Stimulated activated effector memory CD8-positive, alpha-beta T cell treated with anti-CD3 and anti-CD28 coated beads, Interleukin-12 subunit alpha, Interleukin-12 subunit beta, amount 100 ng/mL, for 72 hours (primary cell): Measurements from ENCODE around the gene OR6C75.
"Not testable (repeated sequence)": the region's sequence is repeated elsewhere in the genome, so short reads cannot be mapped to it uniquely, and the experiment has no call there.

Source experiments
- ATAC-seq: fragments of 150-1000 bp; cut with Tn5 transposase; 2 replicates; pipeline ENCODE4 v1.10.0; 2021
- DNase-seq, 2 donors: peaks; one replicate each; pipeline ENCODE4 v3.0.0; 2021 to 2022; ENCODE audit warnings: low spot score in 2 of 2
- H3K27ac Mint-ChIP-seq: one replicate; pipeline ENCODE4 v1.8.0; 2022; ENCODE audit warnings: mild to moderate bottlenecking, mixed read lengths
- H3K36me3 Mint-ChIP-seq: one replicate; pipeline ENCODE4 v1.8.0; 2022; ENCODE audit warnings: mild to moderate bottlenecking, mixed read lengths
- H3K4me1 Mint-ChIP-seq: one replicate; pipeline ENCODE4 v1.8.0; 2022; ENCODE audit warnings: mixed read lengths
- H3K4me3 Mint-ChIP-seq: one replicate; pipeline ENCODE4 v1.8.0; 2022; ENCODE audit warnings: mild to moderate bottlenecking, mixed read lengths
- H3K9me3 Mint-ChIP-seq: one replicate; pipeline ENCODE4 v1.8.0; 2022; ENCODE audit warnings: mixed read lengths

OR6C75 gene

GRCh38 chr12:55413498-55414388, 51.0 kb downstream of the OR6C75 start:
- H3K9me3 Mint-ChIP-seq, H3K4me1 Mint-ChIP-seq, DNase-seq, H3K4me3 Mint-ChIP-seq, H3K27ac Mint-ChIP-seq, H3K36me3 Mint-ChIP-seq: not testable (repeated sequence)
- ATAC-seq, result peak; percentile 36

GRCh38 chr12:55414396-55414823, 51.6 kb downstream of the OR6C75 start:
- H3K27ac Mint-ChIP-seq, H3K36me3 Mint-ChIP-seq, DNase-seq, H3K4me3 Mint-ChIP-seq, H3K4me1 Mint-ChIP-seq, H3K9me3 Mint-ChIP-seq: not testable (repeated sequence)
- peak; percentile 22 for ATAC-seq

GRCh38 chr12:55414889-55415288, 52.1 kb downstream of the OR6C75 start:
- not testable (repeated sequence) for H3K4me3 Mint-ChIP-seq, H3K36me3 Mint-ChIP-seq, H3K4me1 Mint-ChIP-seq, H3K9me3 Mint-ChIP-seq, DNase-seq, H3K27ac Mint-ChIP-seq
- peak; percentile 76 for ATAC-seq

- Mint-ChIP-seq H3K4me1 (peaks cover 7% of the 10 kb centered on the region), H3K9me3 (no peaks in the 10 kb centered on the region), H3K4me3 (no peak overlapping the region), H3K36me3 (no peaks in the 10 kb centered on the region), H3K27ac (no peak overlapping the region)
- DNase-seq (no peak), ATAC-seq (no peak)
Measured at GRCh38 chr12:55416961-55417360, 54.2 kb downstream of the OR6C75 start.
